ENCODE results near the gene GARS1.

DNA sequence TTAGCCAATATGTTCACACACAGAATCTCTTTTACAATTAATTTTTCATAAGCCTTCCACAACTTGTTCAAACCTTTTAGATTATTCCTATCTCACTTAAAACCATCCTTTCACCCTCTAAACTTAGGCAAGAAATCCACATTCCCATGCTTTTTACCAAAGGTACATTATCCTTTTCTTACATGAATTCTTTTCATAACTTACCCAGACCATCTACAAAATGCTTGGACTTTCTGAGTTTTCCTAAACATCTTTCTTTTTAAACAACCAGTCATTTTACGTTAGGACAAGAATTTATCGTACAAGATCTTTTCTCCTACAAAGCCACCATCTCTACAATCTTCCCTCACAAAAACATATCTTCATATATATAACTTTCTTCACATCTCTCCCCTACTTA lies 18.8 kb upstream of the GARS1 start:
- no peak for TF ChIP-seq CTCF (IDR thresholded peaks at IDR 0.05)
- no peak for TF ChIP-seq POLR2A (IDR thresholded peaks at IDR 0.05)
